ENCODE data around the gene CCNK.

CCNK gene

DNA sequence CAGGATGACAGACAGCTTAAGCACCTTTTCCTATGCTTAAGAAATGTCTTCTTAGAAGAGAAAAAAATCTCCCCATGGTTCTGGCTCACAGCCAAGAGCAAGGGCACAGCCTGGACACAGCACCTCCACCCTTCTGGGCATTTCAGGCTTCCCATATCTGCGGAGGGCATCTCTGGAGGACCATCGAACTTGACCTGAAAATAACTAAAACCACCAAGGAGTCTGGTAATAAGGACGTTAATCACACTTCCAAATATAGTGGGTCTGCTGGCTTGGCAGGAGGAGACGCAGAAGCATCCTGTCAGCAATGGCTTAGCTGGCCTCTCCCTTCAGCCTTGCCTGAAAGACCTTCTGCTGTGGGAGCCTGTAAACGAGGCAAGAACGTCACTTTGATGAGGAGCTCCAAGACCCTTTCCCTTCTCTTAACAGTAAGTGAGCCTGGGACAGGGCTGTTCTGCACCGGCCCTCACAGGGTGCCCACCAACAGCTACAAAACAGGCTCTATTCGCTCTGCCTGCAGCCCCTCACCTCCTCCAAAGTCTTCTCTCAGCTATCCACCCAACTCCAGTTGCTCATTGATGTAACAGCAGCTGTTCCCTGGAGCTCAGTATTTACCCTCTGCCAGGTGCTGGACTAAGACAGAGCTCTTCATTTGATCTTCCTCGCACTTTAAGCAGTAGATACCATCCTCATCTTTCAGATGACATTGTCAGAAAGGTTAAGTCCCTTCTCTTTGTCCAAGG, 13.7 kb upstream of the CCNK start:
- H3K27ac ChIP-seq: no peak overlapping the region
- DNase-seq: no peak
- in situ Hi-C loops (cut with HindIII; ENCODE audit: low pct_ligation_motif_present, low sequenced_read_pairs): no loop called here
- no peaks in the 10 kb centered on the region for H3K27me3 ChIP-seq (replicated peaks)
- H3K4me3 ChIP-seq (ENCODE audit: low read depth, low read length): no peak overlapping the region
- peaks cover 6% of the 10 kb centered on the region for H3K36me3 ChIP-seq (replicated peaks)
- TF ChIP-seq, protein P1, sequence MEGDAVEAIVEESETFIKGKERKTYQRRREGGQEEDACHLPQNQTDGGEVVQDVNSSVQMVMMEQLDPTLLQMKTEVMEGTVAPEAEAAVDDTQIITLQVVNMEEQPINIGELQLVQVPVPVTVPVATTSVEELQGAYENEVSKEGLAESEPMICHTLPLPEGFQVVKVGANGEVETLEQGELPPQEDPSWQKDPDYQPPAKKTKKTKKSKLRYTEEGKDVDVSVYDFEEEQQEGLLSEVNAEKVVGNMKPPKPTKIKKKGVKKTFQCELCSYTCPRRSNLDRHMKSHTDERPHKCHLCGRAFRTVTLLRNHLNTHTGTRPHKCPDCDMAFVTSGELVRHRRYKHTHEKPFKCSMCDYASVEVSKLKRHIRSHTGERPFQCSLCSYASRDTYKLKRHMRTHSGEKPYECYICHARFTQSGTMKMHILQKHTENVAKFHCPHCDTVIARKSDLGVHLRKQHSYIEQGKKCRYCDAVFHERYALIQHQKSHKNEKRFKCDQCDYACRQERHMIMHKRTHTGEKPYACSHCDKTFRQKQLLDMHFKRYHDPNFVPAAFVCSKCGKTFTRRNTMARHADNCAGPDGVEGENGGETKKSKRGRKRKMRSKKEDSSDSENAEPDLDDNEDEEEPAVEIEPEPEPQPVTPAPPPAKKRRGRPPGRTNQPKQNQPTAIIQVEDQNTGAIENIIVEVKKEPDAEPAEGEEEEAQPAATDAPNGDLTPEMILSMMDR (IDR thresholded peaks at IDR 0.05; ENCODE audit: low read depth, low read length, missing control alignments): no peak

DNA sequence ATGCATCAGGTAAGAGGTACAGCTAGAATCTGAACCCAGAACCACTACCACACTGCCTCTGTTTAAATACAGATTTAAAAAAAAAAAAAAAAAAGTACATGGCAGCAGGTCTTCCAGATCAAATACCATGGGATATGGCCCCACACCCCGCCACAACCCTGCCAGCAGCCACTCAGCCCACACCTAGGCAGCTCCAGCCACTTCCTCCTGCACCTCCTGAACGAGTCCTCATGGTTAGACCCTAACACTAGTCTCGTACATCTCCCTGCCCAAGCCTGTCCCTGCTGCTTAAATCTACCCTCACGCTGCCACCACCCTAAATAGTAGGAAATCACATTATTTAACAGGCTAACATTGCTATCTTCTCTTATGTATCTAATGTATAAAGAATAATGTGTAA, 13.1 kb upstream of the CCNK start:
- Histone ChIP-seq H3K36me3 (replicated peaks) (peaks cover 2% of the 10 kb centered on the region), H3K4me3 (ENCODE audit: low read depth, low read length) (no peak overlapping the region), H3K27me3 (replicated peaks) (no peaks in the 10 kb centered on the region), H3K27ac (no peak overlapping the region)
- TF ChIP-seq, protein P1 (IDR thresholded peaks at IDR 0.05; ENCODE audit: low read depth, low read length, missing control alignments): no peak
- in situ Hi-C loops (cut with HindIII; ENCODE audit: low pct_ligation_motif_present, low sequenced_read_pairs): no loop called here
- no peak for DNase-seq

DNA sequence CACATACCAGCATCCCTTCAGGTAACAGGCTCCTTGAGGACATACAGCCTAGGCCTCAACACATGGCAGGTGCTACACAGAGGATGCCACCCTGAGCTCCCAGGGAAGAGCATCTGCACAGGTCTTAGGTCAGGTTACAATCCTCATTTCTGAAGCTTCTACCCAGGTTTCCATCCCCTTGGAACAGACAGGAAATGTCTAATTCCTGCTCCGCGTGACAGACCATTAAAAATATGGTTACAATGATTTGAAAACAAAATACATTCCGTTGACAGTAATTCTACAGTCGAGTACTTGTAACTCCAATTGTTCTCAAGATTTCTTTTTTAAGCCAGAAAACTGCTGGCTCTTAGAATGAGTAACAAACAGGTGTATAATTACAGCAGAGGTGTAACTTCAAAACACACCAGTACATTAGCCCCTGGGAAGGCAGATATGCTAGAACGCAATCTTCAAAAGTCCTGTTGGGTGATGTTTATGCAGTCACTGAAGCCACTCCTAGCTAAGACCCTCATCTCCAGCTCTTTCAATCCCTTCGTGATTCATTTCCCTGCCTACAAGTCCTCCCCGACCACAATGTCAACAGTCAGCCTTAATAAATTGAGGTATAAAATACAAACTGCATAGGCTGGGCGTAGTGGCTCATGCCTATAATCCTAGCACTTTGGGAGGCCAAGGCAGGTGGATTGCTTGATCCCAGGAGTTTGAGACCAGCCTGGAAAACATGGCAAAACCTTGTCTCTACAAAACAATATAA, 12.2 kb upstream of the CCNK start:
- H3K27ac ChIP-seq: no peak overlapping the region
- H3K36me3 ChIP-seq (replicated peaks): peaks cover 2% of the 10 kb centered on the region
- no peaks in the 10 kb centered on the region for H3K27me3 ChIP-seq (replicated peaks)
- TF ChIP-seq, protein P1 (IDR thresholded peaks at IDR 0.05; ENCODE audit: low read depth, low read length, missing control alignments): no peak
- DNase-seq: peak; percentile 27
- in situ Hi-C loops (cut with HindIII; ENCODE audit: low pct_ligation_motif_present, low sequenced_read_pairs): no loop called here
- no peak overlapping the region for H3K4me3 ChIP-seq (ENCODE audit: low read depth, low read length)

- in situ Hi-C loops (cut with HindIII; ENCODE audit: low pct_ligation_motif_present, low sequenced_read_pairs): no loop called here
- Histone ChIP-seq H3K27me3 (replicated peaks) (no peaks in the 10 kb centered on the region), H3K27ac (no peak overlapping the region), H3K4me3 (ENCODE audit: low read depth, low read length) (no peak overlapping the region), H3K36me3 (replicated peaks) (no peaks in the 10 kb centered on the region)
- no peak for DNase-seq
- TF ChIP-seq, protein P1 (IDR thresholded peaks at IDR 0.05; ENCODE audit: low read depth, low read length, missing control alignments): no peak
Measured at GRCh38 chr14:99471731-99472130, 9.5 kb upstream of the CCNK start.

DNA sequence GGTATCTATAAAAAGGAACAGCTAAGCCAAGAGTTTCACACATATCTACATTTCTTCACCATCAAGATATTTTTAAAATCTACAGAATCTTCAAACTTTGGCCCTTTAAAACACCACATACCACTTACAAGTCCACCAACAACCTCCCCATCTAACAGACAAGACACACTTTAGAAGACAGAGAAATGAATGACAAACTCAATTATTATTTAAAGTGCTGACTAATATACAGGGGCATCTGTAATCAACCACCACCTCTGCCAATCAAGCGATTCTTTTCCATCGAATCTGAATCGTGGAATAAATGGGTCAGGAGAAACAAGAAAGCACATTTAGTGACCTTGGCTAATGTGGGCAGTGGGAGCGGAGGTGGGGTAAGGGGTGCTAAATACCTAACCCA, 8.3 kb upstream of the CCNK start:
- no peak overlapping the region for H3K27ac ChIP-seq
- H3K4me3 ChIP-seq (ENCODE audit: low read depth, low read length): no peak overlapping the region
- TF ChIP-seq, protein P1 (IDR thresholded peaks at IDR 0.05; ENCODE audit: low read depth, low read length, missing control alignments): no peak
- H3K27me3 ChIP-seq (replicated peaks): no peaks in the 10 kb centered on the region
- in situ Hi-C loops (cut with HindIII; ENCODE audit: low pct_ligation_motif_present, low sequenced_read_pairs): no loop called here
- DNase-seq: no peak
- H3K36me3 ChIP-seq (replicated peaks): no peaks in the 10 kb centered on the region

Measured in brain microvascular endothelial cell (primary cell).